Measurements from ENCODE around the gene TNFSF12.
A peak's percentile ranks its signal among the peaks of the same experiment; 100 is the strongest.
"Not testable (repeated sequence)": the region's sequence is repeated elsewhere in the genome, so short reads cannot be mapped to it uniquely, and the experiment has no call there.

TNFSF12 gene

DNA sequence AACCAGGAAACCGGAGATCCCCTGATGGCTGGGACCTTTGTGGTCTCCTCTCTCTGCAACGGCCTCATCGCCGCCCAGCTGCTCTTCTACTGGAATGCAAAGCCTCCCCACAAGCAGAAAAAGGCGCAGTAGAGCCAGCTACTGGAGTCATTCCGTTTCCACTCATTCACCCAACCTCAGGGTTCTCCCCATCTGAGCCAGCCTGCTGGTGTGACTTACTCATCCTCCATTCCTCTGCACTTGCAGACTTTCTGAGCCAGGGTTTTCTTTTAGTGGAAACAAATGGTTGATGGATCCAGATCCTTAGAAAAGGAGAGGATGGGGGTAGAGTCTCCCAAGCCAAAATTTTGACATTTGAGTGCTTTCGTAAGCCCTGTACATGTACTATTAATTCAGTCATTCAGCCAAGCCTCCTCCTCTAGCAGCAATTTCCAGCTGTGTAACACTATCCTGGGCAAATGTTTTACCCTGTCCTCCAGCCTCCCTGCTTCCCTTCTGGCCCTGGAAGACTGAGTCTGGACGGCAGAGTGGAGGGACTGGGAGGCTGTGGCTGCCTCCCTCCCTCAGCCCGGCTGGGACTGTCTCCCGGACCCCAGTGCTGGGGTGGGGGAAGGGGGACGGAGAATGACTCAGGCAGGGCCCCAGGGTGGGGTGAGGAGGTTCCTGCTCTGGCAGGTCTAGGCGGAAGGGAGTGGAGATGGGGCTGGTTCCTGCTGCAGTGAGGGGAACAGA is 38.7 kb downstream of the TNFSF12 start:
- DNase-seq (ENCODE audit: low spot score) = no peak

- DNase-seq (ENCODE audit: low spot score) = no peak
These were observed 39.8 kb downstream of the TNFSF12 start for GRCh38 chr17:7588553-7589203.

DNA sequence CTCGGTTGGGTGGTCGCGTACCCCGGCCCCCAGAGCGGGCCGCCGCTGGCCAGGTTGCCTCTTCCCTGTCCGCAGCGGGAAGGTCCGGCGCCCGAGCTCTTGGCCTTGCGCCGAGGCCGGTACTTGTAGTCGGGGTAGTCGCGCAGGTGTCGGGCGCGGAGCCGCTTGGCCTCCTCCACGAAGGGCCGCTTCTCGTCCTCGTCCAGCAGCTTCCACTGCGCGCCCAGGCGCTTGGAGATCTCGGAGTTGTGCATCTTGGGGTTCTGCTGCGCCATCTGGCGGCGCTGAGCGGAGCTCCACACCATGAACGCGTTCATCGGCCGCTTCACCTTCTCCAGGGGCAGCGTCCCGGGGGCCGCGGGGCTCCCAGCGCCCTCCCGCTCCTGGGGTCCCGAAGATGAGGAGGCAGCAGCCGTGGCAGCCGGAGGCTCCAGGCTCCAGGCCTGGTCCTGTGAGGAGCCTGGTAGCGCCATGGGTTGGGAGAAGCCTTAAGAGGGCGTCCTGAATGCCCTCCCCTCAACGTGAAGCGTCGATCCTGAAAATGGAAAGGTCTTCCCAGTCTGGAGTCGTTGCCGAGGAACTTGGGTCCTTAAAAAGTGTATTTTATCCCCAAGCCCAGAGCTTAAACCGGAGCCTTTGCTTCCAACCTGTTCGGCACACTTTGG is 40.5 kb downstream of the TNFSF12 start:
- peak; percentile 94 for DNase-seq (ENCODE audit: low spot score)

DNA sequence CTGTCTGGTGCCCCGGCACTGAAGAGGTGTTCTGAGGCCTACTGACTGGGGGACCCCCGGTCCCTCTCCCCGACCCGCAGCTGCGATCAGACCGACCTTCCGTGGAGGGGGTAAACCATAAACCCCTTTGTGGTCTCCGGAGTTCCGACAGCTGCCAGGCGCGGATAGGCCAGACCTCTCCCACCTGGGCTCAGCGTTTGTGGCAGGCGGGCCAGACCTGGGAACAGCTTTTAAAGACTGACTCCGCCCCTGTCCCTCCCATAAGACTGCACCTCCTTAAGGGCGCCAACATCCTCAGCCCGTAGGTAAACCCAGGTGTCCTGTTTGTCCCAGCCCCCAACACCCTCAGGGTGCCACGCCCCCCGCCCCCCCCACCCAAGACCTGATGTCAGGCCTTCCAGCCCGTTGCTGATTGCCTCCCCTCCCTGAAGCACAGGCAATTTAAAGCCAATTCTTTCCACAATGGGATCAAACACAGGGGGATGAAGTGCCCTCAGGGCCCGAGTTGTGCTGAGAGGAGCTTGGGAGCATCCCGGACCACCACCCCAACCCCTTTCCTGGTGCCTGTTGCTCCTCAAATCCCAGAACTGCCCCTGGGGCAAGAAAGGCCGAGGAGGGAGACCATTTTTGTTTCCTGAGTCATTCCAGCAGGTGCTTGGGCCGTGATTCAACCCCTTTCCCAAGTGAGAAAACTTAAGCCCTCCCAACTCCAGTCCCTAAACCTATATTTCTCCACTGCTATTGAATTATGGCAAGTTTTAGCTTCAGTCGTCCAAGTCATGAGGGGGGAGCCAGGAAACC is 41.2 kb downstream of the TNFSF12 start, which contains the start of gene SOX15:
SOX15 (minus strand) TSS at position 204 of the 801 bp plus-strand sequence. CDS start 418 bp downstream, outside the sequence.
- peak; percentile 78 for DNase-seq (ENCODE audit: low spot score)

GRCh38 chr17:7590743-7591142 is 41.9 kb downstream of the TNFSF12 start:
- peak; percentile 85 for DNase-seq (ENCODE audit: low spot score)

GRCh38 chr17:7591596-7591995 is 42.7 kb downstream of the TNFSF12 start:
- no peak for DNase-seq (ENCODE audit: low spot score)

- DNase-seq (ENCODE audit: low spot score) = no peak
These were observed 43.7 kb downstream of the TNFSF12 start for GRCh38 chr17:7592422-7593021.

GRCh38 chr17:7593296-7593695 is 44.4 kb downstream of the TNFSF12 start:
- DNase-seq (ENCODE audit: low spot score) = no peak

DNA sequence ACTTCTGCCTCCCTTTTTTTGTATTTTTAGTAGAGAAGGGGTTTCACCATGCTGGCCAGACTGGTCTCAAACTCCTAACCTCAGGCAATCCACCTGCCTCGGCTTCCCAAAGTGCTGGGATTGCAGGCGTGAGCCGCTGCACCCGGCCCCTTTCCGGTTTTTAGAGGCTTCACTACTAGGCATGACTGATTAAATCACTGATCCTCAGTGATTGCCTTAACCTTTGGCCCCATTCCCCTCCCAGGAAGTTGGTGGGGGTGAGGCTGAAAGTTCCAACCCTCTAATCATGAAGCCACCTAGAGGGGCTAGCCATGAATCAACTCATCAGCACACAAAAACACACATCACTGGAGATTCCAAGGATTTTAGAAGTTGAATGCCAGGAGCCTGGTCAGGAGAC is 48.7 kb downstream of the TNFSF12 start:
- not testable (repeated sequence) for DNase-seq (ENCODE audit: low spot score)

DNA sequence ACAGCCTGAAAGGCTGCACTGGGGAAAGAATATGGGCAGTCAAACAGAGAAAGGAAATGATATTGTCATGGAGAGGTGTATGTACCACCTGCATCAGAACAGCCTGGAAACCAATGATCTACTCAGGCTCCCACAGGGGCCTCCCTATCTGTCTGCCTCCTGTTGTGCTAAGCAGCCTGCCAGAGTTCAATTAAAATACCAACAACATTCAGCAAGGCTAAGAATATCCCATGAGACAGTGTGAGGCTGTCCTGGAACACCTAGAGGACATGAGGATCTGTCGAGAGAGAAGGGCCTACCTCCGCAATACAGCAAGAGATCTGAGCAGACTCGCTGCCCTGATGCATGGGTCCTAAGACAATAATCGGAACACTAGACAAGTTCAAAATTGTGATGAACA is 57.4 kb downstream of the TNFSF12 start:
- DNase-seq (ENCODE audit: low spot score) = no peak
